K562 (cell line): Measurements from ENCODE around the gene PRKACG. TPM values are rescaled to one million over a fixed set of nuclear protein-coding genes. Genes with fewer than 3 reads are reported as not detected.

Experiments used
- CREM ChIP-seq: IDR thresholded peaks from 2 replicates; pipeline ENCODE4 v1.6.1; 2014; ENCODE audit warnings: antibody characterized with exemption, low read depth
- CXXC5 ChIP-seq: fragments of 250-450 bp; sonication (Bioruptor Pico); IDR thresholded peaks from 2 replicates; pipeline ENCODE4 v1.8.0; 2022; ENCODE audit warnings: inconsistent platforms, mild to moderate bottlenecking, moderate library complexity
- FOSL1 ChIP-seq: fragments of 200-800 bp; sonication (Bioruptor generic); conservative IDR thresholded peaks from 2 replicates; pipeline ENCODE4 v1.6.1; 2016; ENCODE audit warnings: missing genetic modification characterization, missing compliant biosample characterization
- MGA ChIP-seq: fragments of 450-650 bp; IDR thresholded peaks from 2 replicates; pipeline ENCODE4 v1.6.1; 2016; ENCODE audit warnings: mild to moderate bottlenecking, moderate library complexity
- SMC3 ChIP-seq: conservative IDR thresholded peaks from 2 replicates; pipeline ENCODE4 v1.6.1; 2011; ENCODE audit warnings: low read depth, low read length, improper control_type of control experiment; ENCODE audit not compliant: insufficient read depth
- SRSF9 ChIP-seq: fragments of 200-400 bp; formaldehyde crosslinking; IDR thresholded peaks from 2 replicates; pipeline ENCODE4 v1.6.1; 2017; ENCODE audit warnings: low read depth, low read length, borderline replicate concordance
- TEAD2 ChIP-seq: fragments of 450-650 bp; IDR thresholded peaks from 2 replicates; pipeline ENCODE4 v1.6.1; 2016; ENCODE audit warnings: missing genetic modification characterization, control low read depth, missing compliant biosample characterization
- ZC3H8 ChIP-seq: fragments of 450-650 bp; IDR thresholded peaks from 2 replicates; pipeline ENCODE4 v1.6.1; 2017
- ZNF121 ChIP-seq: sonication (generic); formaldehyde crosslinking; conservative IDR thresholded peaks from 2 replicates; pipeline ENCODE4 v1.8.0; 2022; ENCODE audit warnings: missing genetic modification reagents
- ZNF444 ChIP-seq: fragments of 250-450 bp; sonication (Bioruptor Pico); IDR thresholded peaks from 2 replicates; pipeline ENCODE4 v1.4.0; 2020; ENCODE audit warnings: mild to moderate bottlenecking, moderate library complexity
- polyA plus RNA-seq, 8 experiments: library from polyadenylated mRNA; depleted of rRNA in 4 of 8; stranded (reverse) in 5 of 8; unstranded in 3 of 8; fragments of >200 nt; fragmentation: Nextera tagmentation in 2 of 8; fragmentation: Illumina TruSeq in 1 of 8; extraction: Ambion mirVana in 2 of 8; extraction: Trizol in 1 of 8; gene quantifications; 2 replicates each; pipeline versions ENCODE4 v1.2.1 to v1.2.3, GENCODE V29; 2011 to 2014; ENCODE audit warnings: inconsistent platforms in 1 of 8, missing spikeins in 1 of 8
- total RNA-seq, 7 experiments: library from RNA; depleted of rRNA in 6 of 7; stranded (reverse); fragments of >200 nt in 6 of 7; fragmentation: Illumina TruSeq in 2 of 7; extraction: Trizol in 2 of 7; gene quantifications; 2 replicates each; pipeline versions ENCODE4 v1.2.1 to v1.2.3, GENCODE V29; 2011 to 2021; ENCODE audit warnings: low replicate concordance in 1 of 7
- TF ChIP-seq, protein P1 (sequence below): fragments of 250-450 bp; sonication (Bioruptor Pico); IDR thresholded peaks from 2 replicates; pipeline ENCODE4 v1.9.0; 2021; ENCODE audit warnings: mild to moderate bottlenecking
- TF ChIP-seq, protein P2 (sequence below): IDR thresholded peaks from 3 replicates; pipeline ENCODE4 v1.6.1; 2011; ENCODE audit warnings: borderline replicate concordance, mild to moderate bottlenecking; ENCODE audit not compliant: insufficient read length, insufficient read depth
- TF ChIP-seq, protein P3 (sequence below): sonication (generic); formaldehyde crosslinking; IDR thresholded peaks from 2 replicates; pipeline ENCODE4 v1.8.1; 2023; ENCODE audit warnings: mild to moderate bottlenecking, missing genetic modification reagents

Gene PRKACG
- total and polyA plus RNA-seq, 9 of the 15 experiments (the other 6 are each of a cell fraction or from before 2014, with no cell fraction given) = not detected

GRCh38 chr9:68975365-68976043 lies 38.4 kb downstream of the PRKACG start (continued):
- TF ChIP-seq, protein P1, sequence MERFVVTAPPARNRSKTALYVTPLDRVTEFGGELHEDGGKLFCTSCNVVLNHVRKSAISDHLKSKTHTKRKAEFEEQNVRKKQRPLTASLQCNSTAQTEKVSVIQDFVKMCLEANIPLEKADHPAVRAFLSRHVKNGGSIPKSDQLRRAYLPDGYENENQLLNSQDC (CRISPR knock-in tag) = no peak
- TF ChIP-seq SRSF9 = no peak
- TF ChIP-seq CREM = peak; percentile 17; the same call in 1 of the 2 replicates
- no peak for TF ChIP-seq ZNF121 (CRISPR knock-in tag)
- TF ChIP-seq ZC3H8 = no peak
- no peak for TF ChIP-seq SMC3
- TF ChIP-seq ZNF444 = no peak
- no peak for TF ChIP-seq MGA
- TF ChIP-seq TEAD2 (tag) = 0 out of 2 replicates have a peak, but pooled peaks have one; percentile 43
- TF ChIP-seq, protein P2, sequence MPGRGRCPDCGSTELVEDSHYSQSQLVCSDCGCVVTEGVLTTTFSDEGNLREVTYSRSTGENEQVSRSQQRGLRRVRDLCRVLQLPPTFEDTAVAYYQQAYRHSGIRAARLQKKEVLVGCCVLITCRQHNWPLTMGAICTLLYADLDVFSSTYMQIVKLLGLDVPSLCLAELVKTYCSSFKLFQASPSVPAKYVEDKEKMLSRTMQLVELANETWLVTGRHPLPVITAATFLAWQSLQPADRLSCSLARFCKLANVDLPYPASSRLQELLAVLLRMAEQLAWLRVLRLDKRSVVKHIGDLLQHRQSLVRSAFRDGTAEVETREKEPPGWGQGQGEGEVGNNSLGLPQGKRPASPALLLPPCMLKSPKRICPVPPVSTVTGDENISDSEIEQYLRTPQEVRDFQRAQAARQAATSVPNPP = no peak
- peak; percentile 32; the same call in 1 of the 2 replicates for TF ChIP-seq FOSL1 (tag)
- TF ChIP-seq CXXC5 (CRISPR knock-in tag) = no peak
- TF ChIP-seq, protein P3, sequence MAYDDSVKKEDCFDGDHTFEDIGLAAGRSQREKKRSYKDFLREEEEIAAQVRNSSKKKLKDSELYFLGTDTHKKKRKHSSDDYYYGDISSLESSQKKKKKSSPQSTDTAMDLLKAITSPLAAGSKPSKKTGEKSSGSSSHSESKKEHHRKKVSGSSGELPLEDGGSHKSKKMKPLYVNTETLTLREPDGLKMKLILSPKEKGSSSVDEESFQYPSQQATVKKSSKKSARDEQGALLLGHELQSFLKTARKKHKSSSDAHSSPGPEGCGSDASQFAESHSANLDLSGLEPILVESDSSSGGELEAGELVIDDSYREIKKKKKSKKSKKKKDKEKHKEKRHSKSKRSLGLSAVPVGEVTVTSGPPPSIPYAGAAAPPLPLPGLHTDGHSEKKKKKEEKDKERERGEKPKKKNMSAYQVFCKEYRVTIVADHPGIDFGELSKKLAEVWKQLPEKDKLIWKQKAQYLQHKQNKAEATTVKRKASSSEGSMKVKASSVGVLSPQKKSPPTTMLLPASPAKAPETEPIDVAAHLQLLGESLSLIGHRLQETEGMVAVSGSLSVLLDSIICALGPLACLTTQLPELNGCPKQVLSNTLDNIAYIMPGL (CRISPR knock-in tag) = no peak
